IPS-NIHi7 (cell line): Measurements from ENCODE around the gene MINK1.
A peak's percentile ranks its signal among the peaks of the same experiment; 100 is the strongest.
"Not testable (repeated sequence)": the region's sequence is repeated elsewhere in the genome, so short reads cannot be mapped to it uniquely, and the experiment has no call there.

Experiments
- DNase-seq: peaks from one replicate; pipeline ENCODE4 v3.0.0; 2012; ENCODE audit warnings: mixed read lengths; ENCODE audit errors: extremely low spot score

MINK1 gene

DNA sequence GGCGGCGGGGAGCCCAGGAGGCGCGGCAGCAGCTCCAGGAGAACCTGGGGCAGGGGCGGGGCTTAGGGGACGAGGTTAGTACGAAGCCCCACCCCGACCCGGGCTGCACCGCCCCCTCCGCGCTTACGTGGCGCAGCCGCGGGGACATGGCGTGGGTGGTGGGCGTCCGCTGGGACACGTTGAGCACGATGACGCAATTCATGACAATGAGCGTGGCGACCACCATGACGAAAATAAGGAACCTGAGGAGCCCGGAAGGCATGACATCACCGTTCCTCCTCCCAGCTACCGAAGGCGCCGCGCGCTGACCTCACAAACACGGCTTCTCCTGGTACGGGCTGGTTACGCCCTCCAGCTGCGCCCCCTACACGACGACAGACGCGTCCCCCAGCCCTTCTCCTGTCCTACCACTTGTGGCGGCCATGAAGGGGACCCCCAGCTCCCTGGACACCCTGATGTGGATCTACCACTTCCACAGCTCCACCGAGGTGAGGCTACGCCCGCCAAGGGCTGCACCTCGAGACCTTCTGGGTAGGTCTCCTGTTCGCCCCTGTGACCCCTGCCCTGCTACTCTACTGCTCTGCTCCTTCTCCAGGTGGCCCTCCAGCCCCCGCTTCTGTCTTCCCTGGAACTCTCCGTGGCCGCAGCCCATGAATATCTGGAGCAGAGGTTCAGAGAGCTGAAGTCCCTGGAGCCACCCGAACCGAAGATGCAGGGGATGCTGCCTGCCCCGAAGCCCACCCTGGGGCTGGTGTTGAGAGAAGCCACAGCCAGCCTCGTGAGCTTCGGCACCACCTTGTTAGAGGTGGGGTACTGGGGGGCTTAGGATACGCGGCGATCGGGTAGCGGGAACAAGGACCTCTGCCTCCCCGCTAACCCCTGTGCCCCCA lies 66.4 kb downstream of the MINK1 start, which contains the start of gene C17orf107:
TSS of gene C17orf107 (plus strand) at position 196 of the 890 bp plus-strand sequence. CDS start at position 423, 227 bp downstream.
- DNase-seq = peak; percentile 89

DNA sequence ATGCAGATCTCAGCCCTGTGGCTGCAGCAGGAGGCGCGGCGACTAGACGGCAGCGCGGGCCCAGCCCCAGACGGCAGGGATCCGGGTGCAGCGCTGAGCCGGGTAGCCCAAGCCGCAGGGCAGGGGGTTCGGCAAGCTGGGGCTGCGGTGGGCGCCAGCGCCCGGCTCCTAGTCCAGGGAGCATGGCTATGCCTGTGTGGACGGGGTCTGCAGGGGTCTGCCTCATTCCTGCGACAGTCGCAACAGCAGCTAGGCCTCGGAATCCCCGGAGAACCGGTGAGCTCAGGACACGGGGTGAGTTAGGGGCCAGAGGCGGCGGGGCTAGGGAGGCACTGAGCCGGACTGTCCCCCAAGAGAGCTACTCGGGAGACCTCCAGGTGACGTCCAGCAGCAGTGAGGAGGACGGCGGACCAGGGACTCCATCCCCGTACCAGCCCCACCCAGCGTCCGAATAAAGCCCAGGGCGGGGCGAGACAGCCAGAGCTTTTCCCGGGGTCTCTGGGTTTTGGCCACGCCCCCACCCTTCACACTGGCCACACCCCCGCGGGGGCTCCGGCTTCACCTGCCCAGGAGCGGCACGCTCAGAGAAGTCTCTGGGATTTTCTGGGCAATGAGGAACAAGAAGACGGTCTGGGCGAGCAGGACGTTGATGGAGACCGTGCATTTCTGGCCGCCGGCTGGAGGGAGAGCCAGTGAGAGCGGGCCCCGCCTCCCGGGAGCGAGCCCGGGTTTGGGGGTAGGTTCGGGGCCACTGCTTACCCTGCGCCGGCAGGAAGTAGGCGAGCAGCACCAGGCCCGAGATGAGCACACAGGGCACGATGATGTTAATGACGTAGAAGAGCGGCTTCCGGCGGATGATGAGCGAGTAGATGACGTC lies 67.3 kb downstream of the MINK1 start:
- peak; percentile 71 for DNase-seq

DNA sequence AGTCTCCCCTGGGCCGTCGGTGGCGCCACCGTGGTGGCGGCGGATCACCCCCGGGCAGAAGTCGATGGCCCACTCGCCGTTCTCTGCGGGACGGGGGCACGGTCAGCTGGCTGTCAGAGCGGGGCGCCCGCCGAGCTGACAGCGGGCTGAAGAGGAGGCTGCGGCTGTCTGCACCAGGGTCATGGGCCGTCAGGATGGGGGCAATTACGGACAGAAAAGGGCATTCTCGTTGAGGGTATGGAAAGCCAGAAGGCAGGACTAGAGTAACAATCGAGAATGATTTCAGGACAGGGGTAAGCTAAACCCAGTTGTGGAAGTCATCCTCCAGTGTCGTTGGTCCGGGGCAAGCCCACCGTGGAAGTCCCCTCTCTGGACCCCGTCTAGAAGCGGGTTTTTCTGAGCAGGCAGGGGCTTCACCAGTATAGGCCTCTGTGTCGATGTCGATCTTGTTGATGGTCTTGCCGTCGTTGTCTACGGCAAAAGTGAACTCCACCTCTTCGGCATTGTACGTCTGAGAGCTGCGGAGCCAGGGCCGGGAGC lies 68.0 kb downstream of the MINK1 start:
- DNase-seq = no peak

DNA sequence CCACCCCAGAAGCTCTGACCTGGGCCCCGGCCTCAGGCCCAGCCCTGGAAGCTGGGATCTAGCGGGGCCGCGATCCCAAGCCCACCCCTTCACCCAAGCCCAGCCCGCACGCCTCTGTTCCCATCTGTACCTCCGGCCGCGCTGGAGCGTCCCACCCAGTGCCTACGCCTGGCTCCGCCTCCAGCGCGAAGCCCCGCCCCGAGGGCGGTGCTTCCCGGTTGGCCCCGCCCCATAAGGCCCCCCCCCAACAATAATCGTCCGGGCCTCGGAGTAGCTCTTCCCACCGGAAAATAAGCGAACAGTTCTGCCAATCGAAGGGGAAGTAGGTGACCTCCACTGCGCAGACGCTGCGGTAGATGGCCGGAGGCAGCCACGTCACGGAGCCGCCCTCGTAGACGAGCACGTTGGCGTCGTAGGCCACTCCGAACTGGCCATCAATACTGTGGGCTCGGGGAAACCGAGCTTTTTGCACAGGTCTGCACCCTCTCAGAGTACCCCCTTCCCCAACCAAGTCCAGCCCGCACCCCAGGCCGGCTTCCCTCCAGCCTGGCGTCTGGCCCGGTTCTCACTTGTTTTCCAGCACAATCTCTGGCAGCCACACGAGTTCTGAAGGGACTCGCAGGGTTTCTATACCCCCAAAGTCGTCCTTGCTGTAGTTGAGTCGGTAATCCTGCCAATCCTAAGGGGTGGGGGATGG lies 68.7 kb downstream of the MINK1 start:
- DNase-seq = no peak

DNA sequence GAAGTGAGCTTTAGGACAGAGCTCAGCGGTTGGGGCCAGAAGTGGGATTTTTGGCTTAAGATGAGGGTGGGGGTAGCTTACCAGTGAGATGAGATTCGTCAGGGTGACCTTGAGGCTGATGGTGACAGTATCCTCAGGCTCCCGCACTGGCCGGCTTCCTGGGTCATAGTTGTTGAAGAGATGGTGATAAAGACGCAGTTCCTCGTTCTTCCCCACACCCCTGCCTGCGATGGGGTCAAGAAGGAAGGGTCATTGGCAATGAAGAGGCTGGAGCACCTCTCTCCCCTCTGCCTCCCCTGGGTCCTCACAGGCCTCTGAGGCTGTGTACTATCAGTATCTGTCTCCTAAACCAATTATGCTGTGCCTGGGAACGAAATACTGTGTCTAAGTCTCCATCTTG lies 69.4 kb downstream of the MINK1 start:
- DNase-seq = no peak

DNA sequence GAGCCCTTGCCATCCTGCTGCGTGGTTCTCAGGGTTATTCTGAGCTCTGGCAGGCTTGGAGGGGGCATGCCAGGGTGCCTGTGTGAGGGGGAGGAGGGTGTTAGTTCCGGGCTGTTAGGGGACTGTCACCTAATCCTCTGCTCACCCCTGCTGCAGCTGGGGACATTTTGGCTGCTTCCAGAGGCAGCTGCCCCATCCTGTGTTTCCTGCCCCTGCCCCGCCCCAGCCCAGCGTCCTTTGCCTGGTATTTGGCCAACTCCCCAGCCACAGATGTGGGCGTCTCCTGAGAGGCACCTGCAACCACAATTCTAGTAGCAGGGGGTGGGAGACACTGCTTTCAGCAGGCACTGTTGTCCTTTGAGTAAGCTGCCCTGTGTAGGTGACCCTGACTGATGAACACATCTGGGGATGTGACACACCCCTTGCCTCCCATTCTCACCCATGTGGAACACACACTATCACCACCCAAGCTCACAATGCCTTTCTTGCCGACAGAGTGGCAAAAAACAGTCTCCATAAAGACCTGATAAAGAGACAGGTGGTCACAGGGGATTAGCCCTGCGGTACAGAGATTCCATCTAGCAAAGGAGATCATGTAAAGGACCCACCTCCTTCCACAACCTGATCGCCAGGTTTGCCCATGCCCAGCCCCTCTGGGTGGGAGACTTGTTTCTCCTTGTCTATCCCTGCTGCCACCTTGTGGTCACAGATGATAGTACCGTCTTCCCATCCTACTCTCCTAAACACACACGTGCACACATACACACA lies 70.1 kb downstream of the MINK1 start, which contains the start of gene CHRNE:
TSS of gene CHRNE (minus strand) at position 48 of the 768 bp plus-strand sequence. CDS start at position 13, 35 bp downstream.
- peak; percentile 61 for DNase-seq

DNA sequence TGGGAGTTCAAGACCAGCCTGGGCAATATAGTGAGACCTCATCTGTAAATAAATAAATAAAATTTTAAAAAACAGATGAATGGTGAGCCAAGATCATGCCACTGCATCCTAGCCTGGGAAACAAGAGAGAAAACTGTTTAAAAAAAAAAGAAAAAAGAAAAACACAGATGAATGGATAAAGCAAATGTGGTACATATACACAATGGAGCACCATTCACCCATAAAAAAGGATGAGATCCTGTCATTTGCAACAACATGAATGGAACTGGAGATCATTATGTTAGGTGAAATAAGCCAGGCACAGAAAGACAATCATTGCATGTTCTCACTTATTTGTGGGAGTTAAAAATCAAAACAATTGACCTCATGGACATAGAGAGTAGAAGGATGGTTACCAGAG lies 73.5 kb downstream of the MINK1 start:
- DNase-seq = not testable (repeated sequence)

DNA sequence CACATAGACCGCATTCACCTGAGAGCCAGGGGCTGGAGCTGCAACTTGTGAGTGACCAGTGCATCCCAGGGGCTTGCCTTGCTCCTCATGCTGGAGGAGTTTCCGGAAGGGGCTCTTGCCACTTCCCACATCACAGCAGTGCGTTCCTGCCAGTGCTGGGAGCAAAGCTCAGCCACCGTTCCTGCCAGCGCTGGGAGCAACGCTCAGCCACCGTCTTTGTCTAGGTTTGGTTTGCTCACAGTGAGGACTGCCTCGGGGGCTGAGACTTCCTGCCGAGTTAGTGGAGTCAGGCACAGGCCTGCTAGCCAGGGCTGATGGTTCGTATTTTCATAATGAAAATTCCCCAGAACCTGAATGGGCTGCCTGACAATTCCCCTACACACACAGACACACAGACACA lies 75.2 kb downstream of the MINK1 start:
- peak; percentile 25 for DNase-seq

DNA sequence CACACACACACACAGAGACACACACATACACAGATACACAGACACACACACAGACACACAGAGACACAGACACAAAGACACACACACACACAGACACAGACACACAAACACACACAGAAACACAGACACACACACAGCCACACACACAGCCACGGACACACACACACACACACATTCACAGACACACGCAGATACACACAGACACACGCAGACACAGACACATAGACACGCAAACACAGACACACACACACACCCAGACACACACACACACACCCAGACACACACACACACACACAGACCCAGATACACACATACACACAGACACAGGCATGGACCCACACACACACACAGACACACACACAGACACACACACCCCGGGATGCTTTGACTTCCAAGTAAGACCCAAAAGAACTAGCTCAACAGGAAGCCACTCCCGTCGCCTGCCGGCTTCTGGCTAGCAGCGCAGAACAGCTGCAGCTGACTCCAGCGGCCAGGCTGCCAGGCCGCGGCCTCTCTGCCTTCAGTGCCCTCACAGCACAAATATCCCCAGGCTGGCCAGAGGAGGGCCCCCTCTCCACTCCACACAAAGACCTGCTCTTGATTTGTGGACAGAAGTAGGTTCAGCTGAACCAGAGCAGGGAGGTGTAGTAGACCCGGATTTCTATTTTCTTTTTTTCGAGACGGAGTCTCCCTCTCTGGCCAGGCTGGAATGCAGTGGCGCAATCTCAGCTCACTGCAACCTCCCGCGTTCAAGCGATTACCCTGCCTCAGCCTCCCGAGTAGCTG lies 75.8 kb downstream of the MINK1 start:
- DNase-seq = peak; percentile 92

DNA sequence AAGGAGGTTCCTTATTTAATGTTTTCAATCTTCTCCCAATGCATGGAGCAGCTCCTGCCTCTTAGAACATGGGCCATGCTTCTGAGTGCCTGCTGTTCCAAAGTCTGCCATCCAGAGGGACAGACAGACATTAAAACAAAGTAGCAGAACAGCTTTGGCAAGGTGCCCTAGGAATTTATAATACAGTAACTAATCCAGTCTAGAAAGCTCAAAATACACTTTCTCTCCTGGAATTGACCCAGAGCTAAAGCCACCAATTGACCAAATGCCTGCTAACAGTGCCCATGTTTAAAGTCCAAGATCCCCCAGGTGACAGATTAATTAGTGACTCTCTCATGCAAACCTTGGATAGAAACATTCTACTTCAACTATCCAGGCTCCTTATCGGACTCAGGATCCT lies 80.9 kb downstream of the MINK1 start:
- no peak for DNase-seq

DNA sequence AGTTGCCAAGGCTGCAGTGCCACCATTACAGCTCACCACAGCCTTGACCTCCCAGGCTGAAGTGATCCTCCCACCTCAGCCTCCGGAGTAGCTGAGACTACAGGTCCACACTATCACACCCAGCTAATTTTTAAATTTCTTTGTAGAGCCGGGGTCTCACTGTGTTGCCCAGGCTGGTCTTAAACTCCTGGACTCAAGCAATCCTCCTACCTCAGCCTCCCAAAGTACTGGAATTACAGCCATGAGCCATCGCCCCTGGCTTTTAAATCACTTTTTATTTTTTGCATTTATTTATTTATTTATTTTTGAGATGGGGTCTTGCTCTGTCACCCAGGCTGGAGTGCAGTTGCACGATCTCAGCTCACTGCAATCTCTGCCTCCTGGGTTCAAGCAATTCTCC lies 81.4 kb downstream of the MINK1 start:
- DNase-seq = not testable (repeated sequence)

DNA sequence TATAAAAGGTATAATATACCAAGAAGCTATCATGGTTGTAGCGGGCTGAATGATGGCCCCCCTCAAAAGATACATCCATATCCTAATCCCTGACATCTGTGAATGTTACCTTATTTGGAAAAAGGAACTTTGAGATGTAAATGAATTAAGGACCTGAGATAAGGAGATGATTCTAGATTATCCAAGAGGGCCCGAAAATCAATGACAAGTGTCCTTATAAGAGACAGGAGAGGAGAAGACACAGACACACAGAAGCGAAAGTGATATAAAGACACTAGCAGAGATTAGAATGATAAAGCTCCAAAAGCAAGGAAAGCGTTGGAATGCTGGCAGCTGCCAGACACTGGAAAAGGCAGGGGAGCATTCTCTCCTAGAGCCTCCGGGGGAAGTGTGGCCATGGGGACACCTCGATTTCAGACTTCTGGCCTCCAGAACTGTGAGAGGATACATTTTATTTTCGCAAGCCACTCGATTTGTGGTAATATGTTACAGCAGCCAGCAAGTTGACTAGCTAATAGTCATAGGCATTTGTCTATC lies 86.4 kb downstream of the MINK1 start:
- DNase-seq = no peak

DNA sequence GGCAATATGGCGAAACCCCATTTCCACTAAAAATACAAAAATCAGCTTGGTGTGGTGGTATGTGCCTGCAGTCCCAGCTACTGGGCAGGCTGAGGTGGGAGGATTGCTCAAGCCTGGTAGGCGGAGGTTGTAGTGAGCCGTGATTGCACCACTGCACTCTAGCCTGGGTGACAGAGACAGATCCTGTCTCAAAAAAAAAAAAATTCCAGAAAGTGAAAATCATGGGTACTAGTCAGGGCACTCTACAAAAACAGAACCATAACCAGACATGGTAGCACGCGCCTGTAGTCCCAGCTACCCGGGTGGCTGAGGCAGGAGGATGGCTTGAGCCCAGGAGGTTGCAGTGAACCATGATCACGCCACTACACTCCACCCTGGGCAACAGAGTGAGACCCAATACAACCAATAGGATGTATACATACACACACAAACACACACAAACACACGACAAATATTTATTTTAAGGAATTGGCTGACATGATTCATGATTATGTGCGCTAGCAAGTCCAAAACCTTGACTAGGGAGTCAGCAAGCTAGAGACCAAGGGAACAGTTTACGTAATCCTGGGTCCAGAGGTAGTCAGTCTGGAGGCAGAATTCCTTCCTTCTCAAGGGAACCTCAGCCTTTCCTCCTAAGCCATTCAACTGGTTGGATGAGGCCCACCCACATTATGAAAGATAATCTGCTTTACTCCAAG lies 87.4 kb downstream of the MINK1 start:
- no peak for DNase-seq

DNA sequence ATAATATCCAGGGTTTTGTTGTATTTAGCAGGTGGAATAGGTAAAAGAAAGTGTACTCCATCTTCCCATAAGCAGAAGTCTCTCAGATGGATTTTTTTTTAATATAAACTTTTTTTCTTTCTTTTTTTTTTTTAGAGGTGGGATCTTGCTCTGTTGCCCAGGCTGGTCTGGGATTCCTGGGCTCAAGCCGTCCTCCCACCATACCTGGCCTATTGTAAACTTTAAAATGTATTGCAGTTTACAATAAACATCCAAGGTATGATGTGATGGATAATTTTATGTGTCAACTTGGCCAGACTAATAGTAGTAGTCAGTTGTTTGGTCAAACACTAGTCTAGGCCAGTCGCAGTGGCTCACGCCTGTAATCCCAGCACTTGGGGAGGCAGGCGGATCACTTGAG lies 88.2 kb downstream of the MINK1 start:
- DNase-seq = no peak

DNA sequence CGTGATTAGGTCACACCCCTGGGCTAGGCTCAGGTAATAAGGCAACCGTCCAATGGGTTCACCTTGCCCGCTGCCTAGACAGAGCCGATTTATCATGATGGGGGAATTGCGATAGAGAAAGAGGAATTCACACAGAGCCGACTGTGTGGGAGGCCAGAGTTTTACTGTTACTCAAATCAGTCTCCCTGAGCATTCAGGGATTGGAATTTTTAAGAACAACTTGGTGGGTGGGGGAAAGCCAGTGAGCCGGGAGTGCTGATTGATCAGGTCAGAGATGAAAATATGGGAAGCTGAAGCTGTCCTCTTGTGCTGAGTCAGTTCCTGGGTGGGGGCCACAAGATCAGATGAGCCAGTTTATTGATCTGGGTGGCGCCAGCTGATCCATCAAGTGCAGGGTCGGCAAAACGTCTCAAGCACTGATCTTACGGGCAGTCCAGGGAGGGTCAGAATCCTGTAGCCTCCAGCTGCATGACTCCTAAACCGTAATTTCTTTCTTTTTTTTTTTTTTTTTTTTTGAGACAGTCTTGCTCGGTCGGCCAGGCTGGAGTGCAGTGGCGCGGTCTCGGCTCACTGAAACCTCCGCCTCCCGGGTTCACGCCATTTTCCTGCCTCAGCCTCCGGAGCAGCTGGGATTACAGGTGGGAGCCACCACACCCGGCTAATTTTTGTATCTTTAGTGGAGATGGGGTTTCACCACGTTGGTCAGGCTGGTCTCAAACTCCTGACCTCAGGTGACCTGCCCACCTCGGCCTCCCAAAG lies 93.6 kb downstream of the MINK1 start:
- not testable (repeated sequence) for DNase-seq

DNA sequence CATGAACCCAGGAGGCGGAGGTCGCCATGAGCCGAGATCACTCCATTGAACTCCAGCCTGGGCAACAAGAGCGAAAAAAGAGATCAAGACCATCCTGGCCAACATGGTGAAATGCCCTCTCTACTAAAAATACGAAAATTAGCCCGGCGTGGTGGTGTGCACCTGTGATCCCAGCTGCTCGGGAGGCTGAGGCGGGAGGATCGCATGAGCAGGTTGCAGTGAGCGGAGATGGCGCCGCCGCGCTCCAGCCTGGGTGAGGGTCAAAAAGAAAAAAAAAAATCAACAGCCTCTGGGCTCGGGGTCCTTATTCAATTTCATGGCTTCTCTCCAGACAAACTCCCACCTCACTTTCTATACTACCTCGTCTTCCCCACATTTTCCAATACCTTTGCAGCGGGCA lies 95.7 kb downstream of the MINK1 start:
- DNase-seq = no peak

DNA sequence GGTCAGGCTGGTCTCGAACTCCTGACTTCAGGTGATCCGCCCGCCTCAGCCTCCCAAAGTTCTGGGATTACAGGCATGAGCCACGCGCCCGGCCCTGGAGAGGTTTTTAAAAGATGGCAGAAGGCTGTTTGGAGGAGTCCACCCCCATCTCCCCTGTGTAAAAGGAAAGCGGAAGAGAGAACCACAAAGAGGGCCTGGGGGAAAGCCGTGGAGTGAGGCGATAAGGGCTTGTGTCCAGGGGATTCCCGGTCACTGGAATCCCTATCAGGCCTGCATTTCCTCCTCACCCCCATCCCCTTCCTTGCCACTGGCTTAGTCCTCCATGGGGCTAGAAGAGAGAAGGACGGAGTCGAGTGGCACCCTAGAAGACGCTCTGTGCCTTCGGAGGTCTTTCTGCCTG lies 98.8 kb downstream of the MINK1 start, which contains the start of gene GP1BA:
TSS of gene GP1BA (plus strand) at position 315 of the 400 bp plus-strand sequence. CDS start 328 bp downstream, outside the sequence.
- DNase-seq = no peak

DNA sequence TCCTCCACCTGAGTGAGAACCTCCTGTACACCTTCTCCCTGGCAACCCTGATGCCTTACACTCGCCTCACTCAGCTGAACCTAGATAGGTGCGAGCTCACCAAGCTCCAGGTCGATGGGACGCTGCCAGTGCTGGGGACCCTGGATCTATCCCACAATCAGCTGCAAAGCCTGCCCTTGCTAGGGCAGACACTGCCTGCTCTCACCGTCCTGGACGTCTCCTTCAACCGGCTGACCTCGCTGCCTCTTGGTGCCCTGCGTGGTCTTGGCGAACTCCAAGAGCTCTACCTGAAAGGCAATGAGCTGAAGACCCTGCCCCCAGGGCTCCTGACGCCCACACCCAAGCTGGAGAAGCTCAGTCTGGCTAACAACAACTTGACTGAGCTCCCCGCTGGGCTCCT lies 99.6 kb downstream of the MINK1 start:
- DNase-seq = no peak
